Parathyroid adenoma (tissue), 2 donors: ENCODE measurements around the gene USH1C.

Experiments used
- H2AFZ ChIP-seq: fragments of 300-600 bp; sonication (generic); one replicate; pipeline ENCODE4 v1.7.0; 2017; ENCODE audit warnings: antibody characterized with exemption, mild to moderate bottlenecking
- H3K27ac ChIP-seq: fragments of 300-600 bp; sonication (generic); one replicate; pipeline ENCODE4 v1.7.0; 2017
- H3K27me3 ChIP-seq: fragments of 300-600 bp; sonication (generic); one replicate; pipeline ENCODE4 v1.7.0; 2017; ENCODE audit warnings: low read length; ENCODE audit not compliant: control insufficient read depth, insufficient read depth
- H3K36me3 ChIP-seq: fragments of 300-600 bp; sonication (generic); one replicate; pipeline ENCODE4 v1.7.0; 2017; ENCODE audit warnings: low read length; ENCODE audit not compliant: control insufficient read depth, insufficient read depth
- H3K4me1 ChIP-seq: fragments of 300-600 bp; sonication (generic); one replicate; pipeline ENCODE4 v1.7.0; 2017; ENCODE audit warnings: control low read depth
- H3K4me2 ChIP-seq: fragments of 300-600 bp; sonication (generic); one replicate; pipeline ENCODE4 v1.7.0; 2017; ENCODE audit warnings: low read length
- H3K4me3 ChIP-seq: fragments of 300-600 bp; sonication (generic); one replicate; pipeline ENCODE4 v1.7.0; 2017; ENCODE audit warnings: low read depth, low read length
- H3K79me2 ChIP-seq: fragments of 300-600 bp; sonication (generic); one replicate; pipeline ENCODE4 v1.7.0; 2017; ENCODE audit warnings: control low read depth
- H3K9ac ChIP-seq: fragments of 300-600 bp; sonication (generic); one replicate; pipeline ENCODE4 v1.7.0; 2017; ENCODE audit warnings: mild to moderate bottlenecking
- H3K9me3 ChIP-seq: fragments of 300-600 bp; sonication (generic); one replicate; pipeline ENCODE4 v1.7.0; 2017; ENCODE audit warnings: low read length; ENCODE audit not compliant: control insufficient read depth
- TF ChIP-seq, protein P1 (sequence below): fragments of 300-600 bp; sonication (generic); IDR thresholded peaks from one replicate; pipeline ENCODE4 v1.7.0; 2017; ENCODE audit warnings: antibody characterized with exemption, mild to moderate bottlenecking
- donor health status: primary hyperparathyroidism.

USH1C gene

DNA sequence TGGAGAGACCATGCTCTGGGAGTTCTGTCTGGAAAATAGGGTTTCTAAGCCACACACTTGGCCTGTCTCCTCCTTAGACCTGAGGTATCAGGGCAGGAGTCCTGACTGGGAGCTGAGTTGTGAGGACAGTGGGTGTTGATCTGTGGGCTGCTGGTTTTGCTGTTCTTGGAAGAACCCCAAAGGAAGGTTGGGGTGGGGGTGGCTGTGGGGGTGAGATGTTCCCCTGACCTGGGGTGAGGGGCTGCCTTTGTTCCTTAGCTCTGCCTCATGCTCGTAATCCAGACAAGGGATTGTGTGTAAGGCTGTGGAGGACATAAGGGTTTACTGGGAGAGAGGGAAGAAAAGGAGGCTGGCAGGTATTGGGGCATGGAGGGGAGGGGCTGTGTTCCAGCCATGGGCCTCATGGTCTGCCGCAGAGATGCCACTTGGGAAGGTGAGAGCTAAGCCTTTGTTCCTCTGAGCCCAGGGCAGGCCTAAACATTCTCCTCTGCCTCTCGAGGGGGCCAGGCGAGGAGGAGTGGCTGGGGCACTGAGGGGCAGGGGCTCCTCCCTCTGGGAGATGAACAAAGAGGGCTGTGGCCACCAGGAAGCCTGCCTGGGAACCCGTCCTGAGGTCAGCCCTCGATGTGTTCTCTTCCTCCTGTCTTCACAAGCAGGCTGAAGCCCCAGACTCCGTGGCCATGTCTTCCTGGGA, 7.3 kb upstream of the USH1C start:
- no peak overlapping the region for H3K4me2 ChIP-seq
- no peak overlapping the region for H3K4me3 ChIP-seq
- H3K9me3 ChIP-seq, result no peaks in the 10 kb centered on the region
- no peak overlapping the region for H3K9ac ChIP-seq
- no peaks in the 10 kb centered on the region for H3K79me2 ChIP-seq
- H3K27ac ChIP-seq, result no peak overlapping the region
- no peaks in the 10 kb centered on the region for H3K4me1 ChIP-seq
- no peaks in the 10 kb centered on the region for H3K27me3 ChIP-seq
- no peak overlapping the region for H2AFZ ChIP-seq
- no peaks in the 10 kb centered on the region for H3K36me3 ChIP-seq
- TF ChIP-seq, protein P1, sequence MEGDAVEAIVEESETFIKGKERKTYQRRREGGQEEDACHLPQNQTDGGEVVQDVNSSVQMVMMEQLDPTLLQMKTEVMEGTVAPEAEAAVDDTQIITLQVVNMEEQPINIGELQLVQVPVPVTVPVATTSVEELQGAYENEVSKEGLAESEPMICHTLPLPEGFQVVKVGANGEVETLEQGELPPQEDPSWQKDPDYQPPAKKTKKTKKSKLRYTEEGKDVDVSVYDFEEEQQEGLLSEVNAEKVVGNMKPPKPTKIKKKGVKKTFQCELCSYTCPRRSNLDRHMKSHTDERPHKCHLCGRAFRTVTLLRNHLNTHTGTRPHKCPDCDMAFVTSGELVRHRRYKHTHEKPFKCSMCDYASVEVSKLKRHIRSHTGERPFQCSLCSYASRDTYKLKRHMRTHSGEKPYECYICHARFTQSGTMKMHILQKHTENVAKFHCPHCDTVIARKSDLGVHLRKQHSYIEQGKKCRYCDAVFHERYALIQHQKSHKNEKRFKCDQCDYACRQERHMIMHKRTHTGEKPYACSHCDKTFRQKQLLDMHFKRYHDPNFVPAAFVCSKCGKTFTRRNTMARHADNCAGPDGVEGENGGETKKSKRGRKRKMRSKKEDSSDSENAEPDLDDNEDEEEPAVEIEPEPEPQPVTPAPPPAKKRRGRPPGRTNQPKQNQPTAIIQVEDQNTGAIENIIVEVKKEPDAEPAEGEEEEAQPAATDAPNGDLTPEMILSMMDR, result no peak

DNA sequence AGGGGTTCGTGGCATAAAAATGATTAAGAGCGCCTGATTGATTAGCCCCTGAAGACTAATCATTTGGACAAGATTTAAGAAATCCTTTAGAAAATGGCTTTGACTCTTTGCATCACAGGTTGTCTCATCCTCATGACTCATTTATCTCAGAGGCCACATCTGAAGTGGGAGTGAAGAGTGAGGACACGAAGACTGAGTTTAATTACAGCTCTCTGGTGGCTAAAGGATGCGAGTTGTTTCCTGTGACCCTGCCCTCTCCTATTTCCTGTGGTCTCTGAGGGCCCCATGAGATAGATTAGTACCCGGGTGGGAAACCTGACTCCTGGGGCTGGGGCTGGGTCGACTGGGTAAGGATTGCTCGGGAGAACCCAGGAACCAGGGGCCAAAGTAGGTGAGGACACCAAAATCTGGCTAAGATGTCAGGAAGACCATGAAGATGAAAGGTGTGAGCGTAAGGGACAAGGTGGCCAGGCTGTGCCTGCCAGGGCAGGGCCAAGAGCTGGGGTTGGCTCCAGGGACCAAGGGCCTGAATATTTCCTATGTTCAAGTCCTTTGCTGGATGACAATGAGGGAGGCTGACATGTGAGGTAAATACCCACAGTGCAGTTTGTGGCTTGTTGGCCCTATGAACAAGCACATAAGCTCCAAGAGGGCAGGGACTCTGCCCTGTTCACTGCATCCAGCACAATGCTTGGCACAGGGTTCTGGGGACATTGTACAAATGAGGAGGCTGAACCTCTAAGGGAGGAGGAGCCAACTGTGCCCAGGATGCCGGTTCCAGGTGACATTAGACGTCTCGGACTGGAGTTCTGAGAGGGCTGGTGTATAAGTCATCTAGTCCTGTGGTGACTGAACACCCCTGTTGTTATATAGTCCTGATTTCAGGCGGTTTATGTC, 6.5 kb upstream of the USH1C start:
- TF ChIP-seq, protein P1, result no peak

DNA sequence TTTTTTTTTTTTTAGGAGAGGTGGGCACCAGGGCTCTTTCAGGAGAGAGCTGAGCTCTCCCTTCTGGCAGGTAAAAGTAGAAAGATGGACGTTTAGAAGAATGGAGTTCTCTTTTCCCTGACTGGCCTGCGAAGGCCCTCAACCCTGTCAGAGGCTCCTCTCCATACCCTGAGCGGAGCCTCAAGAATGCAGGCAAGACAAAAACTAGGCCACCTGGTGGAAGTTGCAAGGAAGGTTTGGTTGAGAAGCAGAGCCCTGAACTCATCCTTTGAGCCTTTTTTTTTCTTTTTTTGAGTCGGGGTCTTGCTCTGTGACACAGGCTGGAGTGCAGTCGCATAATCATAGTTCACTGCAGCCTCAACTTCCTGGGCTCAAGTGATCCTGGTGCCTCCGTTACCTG, 4.2 kb upstream of the USH1C start:
- Histone ChIP-seq H3K27ac (no peak overlapping the region), H3K27me3 (no peaks in the 10 kb centered on the region), H3K4me2 (no peak overlapping the region), H3K9me3 (no peaks in the 10 kb centered on the region), H2AFZ (no peak overlapping the region), H3K4me3 (no peak overlapping the region), H3K36me3 (no peaks in the 10 kb centered on the region), H3K79me2 (no peaks in the 10 kb centered on the region), H3K9ac (no peak overlapping the region), H3K4me1 (no peaks in the 10 kb centered on the region)
- TF ChIP-seq, protein P1, result no peak

More for the DNA sequence above, 6.5 kb upstream of the USH1C start:
- Histone ChIP-seq H3K79me2 (no peaks in the 10 kb centered on the region), H3K4me3 (no peak overlapping the region), H3K4me1 (no peaks in the 10 kb centered on the region), H2AFZ (no peak overlapping the region), H3K36me3 (no peaks in the 10 kb centered on the region), H3K27ac (no peak overlapping the region), H3K9ac (no peak overlapping the region), H3K4me2 (no peak overlapping the region), H3K9me3 (no peaks in the 10 kb centered on the region), H3K27me3 (no peaks in the 10 kb centered on the region)

DNA sequence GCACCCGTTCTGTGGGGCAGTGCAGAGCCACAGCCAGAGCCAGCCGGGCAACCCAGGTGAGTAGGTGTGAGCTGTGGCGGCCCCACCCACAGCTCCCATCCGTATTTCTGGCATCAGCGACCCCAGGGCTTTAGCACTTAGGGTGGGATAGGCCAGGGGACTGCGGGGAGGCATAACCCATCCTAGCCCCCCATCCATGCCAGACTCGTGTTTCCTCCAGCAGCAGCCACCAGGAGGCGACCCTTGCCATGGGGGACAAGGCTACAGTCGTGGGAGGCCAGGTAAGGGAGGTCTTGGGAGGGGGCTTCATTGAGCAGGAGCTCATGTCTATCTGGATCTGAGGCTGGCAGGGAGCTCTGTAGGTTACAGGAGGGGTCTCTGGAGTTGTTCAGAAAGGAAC, 3.7 kb upstream of the USH1C start:
- Histone ChIP-seq H3K79me2 (no peaks in the 10 kb centered on the region), H3K9ac (no peak overlapping the region), H3K4me3 (no peak overlapping the region), H3K4me1 (no peaks in the 10 kb centered on the region), H2AFZ (no peak overlapping the region), H3K36me3 (no peaks in the 10 kb centered on the region), H3K27me3 (no peaks in the 10 kb centered on the region), H3K27ac (no peak overlapping the region), H3K9me3 (no peaks in the 10 kb centered on the region), H3K4me2 (no peak overlapping the region)
- TF ChIP-seq, protein P1, result no peak
